ENCODE measurements around the gene RACK1. TPM values are rescaled to one million over a fixed set of nuclear protein-coding genes. Genes with fewer than 3 reads are reported as not detected.

RACK1 gene
- total and polyA plus RNA-seq, 2 of the 13 experiments (the other 11 are each of a cell fraction or from before 2014, with no cell fraction given), result 2,514 to 6,141 TPM

GRCh38 chr5:181221792-181222629, 21.7 kb downstream of the RACK1 start (continued):
- TF ChIP-seq ATM (IDR thresholded peaks at IDR 0.05; ENCODE audit: borderline replicate concordance) (no peak), ASH2L (IDR thresholded peaks at IDR 0.05; ENCODE audit: insufficient read length, low read depth, low read length) (peak; percentile 56), REPIN1 (CRISPR knock-in tag; IDR thresholded peaks at IDR 0.05; ENCODE audit: borderline replicate concordance, low read depth) (no peak; the same call in 1 of the 2 replicates), AGO1 (IDR thresholded peaks at IDR 0.05; ENCODE audit: low read depth, low read length, poor library complexity, severe bottlenecking) (no peak), CHD2 (IDR thresholded peaks at IDR 0.05; ENCODE audit: low read depth, low read length) (peak; percentile 46; the same call in 1 of the 2 replicates), POLR2A (IDR thresholded peaks at IDR 0.05; ENCODE audit: insufficient read depth in 1 of 2, low read depth in 2 of 2, low read length in 2 of 2) (no peak), PCBP1 (IDR thresholded peaks at IDR 0.05; ENCODE audit: borderline replicate concordance, low read depth, low read length) (no peak), EP300 (IDR thresholded peaks at IDR 0.05; ENCODE audit: low read depth in 2 of 2, low read length in 2 of 2) (peak; percentile 21 to 60; a peak in 2 of 4 replicates), EP300 (CRISPR knock-in tag; IDR thresholded peaks at IDR 0.05; ENCODE audit: borderline replicate concordance) (peak; percentile 15; the same call in 1 of the 2 replicates), MIXL1 (CRISPR knock-in tag; IDR thresholded peaks at IDR 0.05) (peak; percentile 57), TAF1 (CRISPR knock-in tag; IDR thresholded peaks at IDR 0.05) (no peak; the same call in 1 of the 2 replicates), ZNF589 (CRISPR knock-in tag; conservative IDR thresholded peaks at IDR 0.05) (peak; percentile 94), GMEB1 (CRISPR knock-in tag; IDR thresholded peaks at IDR 0.05; ENCODE audit: borderline replicate concordance) (peak; percentile 63; the same call in 1 of the 2 replicates), ARNT2 (CRISPR knock-in tag; IDR thresholded peaks at IDR 0.05; ENCODE audit: low read depth) (peak; percentile 74; the same call in 1 of the 2 replicates), IRX3 (CRISPR knock-in tag; IDR thresholded peaks at IDR 0.05; ENCODE audit: borderline replicate concordance, low read depth) (no peak), JUN (CRISPR knock-in tag; IDR thresholded peaks at IDR 0.05) (peak; percentile 33; the same call in 1 of the 2 replicates), SRSF4 (IDR thresholded peaks at IDR 0.05; ENCODE audit: low read depth, low read length, poor library complexity, severe bottlenecking) (no peak), NFAT5 (CRISPR knock-in tag; IDR thresholded peaks at IDR 0.05) (no peak)
- TF ChIP-seq, protein P1, sequence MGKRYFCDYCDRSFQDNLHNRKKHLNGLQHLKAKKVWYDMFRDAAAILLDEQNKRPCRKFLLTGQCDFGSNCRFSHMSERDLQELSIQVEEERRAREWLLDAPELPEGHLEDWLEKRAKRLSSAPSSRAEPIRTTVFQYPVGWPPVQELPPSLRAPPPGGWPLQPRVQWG (CRISPR knock-in tag; IDR thresholded peaks at IDR 0.05; ENCODE audit: borderline replicate concordance, low read depth), result no peak
- TF ChIP-seq, protein P2, sequence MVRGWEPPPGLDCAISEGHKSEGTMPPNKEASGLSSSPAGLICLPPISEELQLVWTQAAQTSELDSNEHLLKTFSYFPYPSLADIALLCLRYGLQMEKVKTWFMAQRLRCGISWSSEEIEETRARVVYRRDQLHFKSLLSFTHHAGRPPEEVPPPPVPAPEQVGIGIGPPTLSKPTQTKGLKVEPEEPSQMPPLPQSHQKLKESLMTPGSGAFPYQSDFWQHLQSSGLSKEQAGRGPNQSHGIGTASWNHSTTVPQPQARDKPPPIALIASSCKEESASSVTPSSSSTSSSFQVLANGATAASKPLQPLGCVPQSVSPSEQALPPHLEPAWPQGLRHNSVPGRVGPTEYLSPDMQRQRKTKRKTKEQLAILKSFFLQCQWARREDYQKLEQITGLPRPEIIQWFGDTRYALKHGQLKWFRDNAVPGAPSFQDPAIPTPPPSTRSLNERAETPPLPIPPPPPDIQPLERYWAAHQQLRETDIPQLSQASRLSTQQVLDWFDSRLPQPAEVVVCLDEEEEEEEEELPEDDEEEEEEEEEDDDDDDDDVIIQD (CRISPR knock-in tag; IDR thresholded peaks at IDR 0.05; ENCODE audit: low read depth), result no peak

Data from HepG2 (cell line).